GM12878 (cell line): ENCODE results near the gene MRPL49.

Experiments used
- CTCF ChIP-seq, 3 experiments: IDR thresholded peaks in 2 of 3; conservative IDR thresholded peaks in 1 of 3; 2 replicates each; pipeline ENCODE4 v1.5.1; 2011; ENCODE audit warnings: low read depth in 3 of 3, low read length in 3 of 3, mild to moderate bottlenecking in 3 of 3, control low read depth in 2 of 3, moderate library complexity in 2 of 3, inconsistent platforms in 1 of 3, mixed read lengths in 1 of 3; ENCODE audit not compliant: control insufficient read depth in 2 of 3, insufficient read depth in 1 of 3; ENCODE audit errors: extremely low read depth in 1 of 3
- EP300 ChIP-seq, 2 experiments: fragments of 150-350 bp in 1 of 2; IDR thresholded peaks; 2 replicates each; pipeline ENCODE4 v1.6.1; 2011 to 2012; ENCODE audit warnings: low read depth in 2 of 2, low read length in 2 of 2, borderline replicate concordance in 1 of 2, improper control_type of control experiment in 1 of 2, inconsistent platforms in 1 of 2; ENCODE audit not compliant: control insufficient read depth in 1 of 2
- POLR2A ChIP-seq: IDR thresholded peaks from 2 replicates; pipeline ENCODE4 v1.6.1; 2011; ENCODE audit warnings: low read depth, mild to moderate bottlenecking, low read length
- REST ChIP-seq: IDR thresholded peaks from 2 replicates; pipeline ENCODE4 v1.6.1; 2012; ENCODE audit warnings: mild to moderate bottlenecking, low read depth, low read length

DNA sequence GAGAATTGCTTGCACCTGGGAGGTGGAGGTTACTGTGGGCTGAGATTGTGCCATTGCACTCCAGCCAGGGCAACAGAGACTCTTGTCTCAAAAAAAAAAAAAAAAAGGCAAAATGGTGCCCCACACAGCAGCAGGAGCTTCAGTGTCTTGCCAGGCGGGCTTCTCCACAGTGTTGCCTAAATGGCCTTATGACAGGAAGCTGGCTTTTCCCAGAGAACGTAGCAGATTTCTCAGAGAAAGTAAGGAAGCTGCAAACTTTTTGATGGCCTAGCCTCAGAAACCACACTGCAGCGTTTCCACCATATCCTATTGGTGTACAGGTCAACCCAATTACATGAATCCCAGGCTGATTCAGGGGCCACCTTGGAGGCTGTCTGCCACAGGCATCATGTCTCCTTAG, 35.2 kb downstream of the MRPL49 start:
- no peak for TF ChIP-seq REST
- TF ChIP-seq CTCF (IDR thresholded peaks at IDR 0.05 in 2 of 3, conservative IDR thresholded peaks at IDR 0.05 in 1 of 3; ENCODE audit: control insufficient read depth in 2 of 3, extremely low read depth in 1 of 3, insufficient read depth in 1 of 3, low read depth in 3 of 3, low read length in 3 of 3) = no peak
- no peak for TF ChIP-seq EP300 (IDR thresholded peaks at IDR 0.05; ENCODE audit: borderline replicate concordance in 1 of 2, control insufficient read depth in 1 of 2, low read depth in 2 of 2, low read length in 2 of 2)
- TF ChIP-seq POLR2A = no peak
